Hypothalamus (tissue), 51 donors: ENCODE data around the gene RFC5.
"Not testable (repeated sequence)": the region's sequence is repeated elsewhere in the genome, so short reads cannot be mapped to it uniquely, and the experiment has no call there.

Source experiments
- DNase-seq, 51 donors: peaks; one replicate each; lab custom pipeline; 2025; lab: John Stamatoyannopoulos, UW

RFC5 gene

GRCh38 chr12:118013283-118013682 lies 3.2 kb upstream of the RFC5 start:
- DNase-seq: no peak

- no peak for DNase-seq
Observed at GRCh38 chr12:118015306-118015705, 1.2 kb upstream of the RFC5 start.

- DNase-seq: no peak
Observed at GRCh38 chr12:118015944-118016343, 559 bp upstream of the RFC5 start.

GRCh38 chr12:118017926-118018325 lies 1.4 kb downstream of the RFC5 start:
- no peak for DNase-seq

- DNase-seq: no peak
Observed at GRCh38 chr12:118020036-118020435, 3.5 kb downstream of the RFC5 start.

GRCh38 chr12:118022097-118022727 lies 5.7 kb downstream of the RFC5 start:
- DNase-seq: not testable (repeated sequence)

GRCh38 chr12:118022728-118023109 lies 6.2 kb downstream of the RFC5 start:
- no peak for DNase-seq

GRCh38 chr12:118023301-118023860 lies 6.9 kb downstream of the RFC5 start:
- peak in 10 of 51 donors; percentile 3 to 61 (median 12) for DNase-seq

- DNase-seq: peak in 3 of 51 donors; percentile 4 to 31 (median 13)
Observed at GRCh38 chr12:118025168-118025567, 8.7 kb downstream of the RFC5 start.

- no peak for DNase-seq
Observed at GRCh38 chr12:118029166-118029565, 12.7 kb downstream of the RFC5 start.

GRCh38 chr12:118032188-118032587 lies 15.7 kb downstream of the RFC5 start:
- DNase-seq: no peak

GRCh38 chr12:118033323-118033722 lies 16.8 kb downstream of the RFC5 start:
- no peak for DNase-seq

GRCh38 chr12:118033902-118034301 lies 17.4 kb downstream of the RFC5 start:
- DNase-seq: no peak

- DNase-seq: peak in 7 of 51 donors; percentile 6 to 28 (median 17)
Observed at GRCh38 chr12:118034429-118035189, 18.1 kb downstream of the RFC5 start.

- DNase-seq: peak in 8 of 51 donors; percentile 6 to 44 (median 16)
Observed at GRCh38 chr12:118035190-118036041, 18.9 kb downstream of the RFC5 start.

- DNase-seq: no peak
Observed at GRCh38 chr12:118036672-118037411, 20.3 kb downstream of the RFC5 start.

GRCh38 chr12:118038137-118038536 lies 21.6 kb downstream of the RFC5 start:
- DNase-seq: no peak

- DNase-seq: no peak
Observed at GRCh38 chr12:118042091-118042490, 25.6 kb downstream of the RFC5 start.

GRCh38 chr12:118044075-118044474 lies 27.6 kb downstream of the RFC5 start:
- no peak for DNase-seq

- peak in 1 of 51 donors; percentile 2 for DNase-seq
Observed at GRCh38 chr12:118044577-118044976, 28.1 kb downstream of the RFC5 start.
